HG03575 (cell line): ENCODE data around the gene TTC39C.

Experiments used
- ATAC-seq: cut with Tn5 transposase; IDR thresholded peaks from one replicate; pipeline ENCODE4 v1.9.1; 2021; ENCODE audit not compliant: unreplicated experiment, insufficient number of reproducible peaks, low FRiP score; ENCODE audit errors: extremely low read depth

Gene TTC39C

GRCh38 chr18:24160086-24160485, 145.5 kb downstream of the TTC39C start:
- ATAC-seq = no peak

GRCh38 chr18:24161304-24161703, 146.8 kb downstream of the TTC39C start:
- no peak for ATAC-seq

DNA sequence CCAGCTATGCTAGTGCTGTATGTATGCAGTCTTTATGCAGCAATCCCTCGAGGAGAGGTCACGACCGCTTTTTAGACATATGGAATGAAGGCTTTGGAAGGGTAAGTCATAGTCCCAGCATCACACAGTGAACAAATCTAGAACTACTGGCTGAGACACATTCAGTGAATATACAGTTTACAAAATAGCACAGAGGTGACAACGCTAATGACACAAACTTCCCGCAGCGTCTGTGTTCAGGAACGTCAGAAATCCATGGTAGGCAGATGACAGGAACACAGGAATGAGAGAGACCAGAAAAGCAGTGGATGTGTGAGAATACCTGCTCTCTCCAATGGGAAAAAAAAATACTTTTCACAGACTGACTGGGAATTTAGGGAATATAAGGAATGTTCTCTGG, 153.9 kb downstream of the TTC39C start:
- ATAC-seq = no peak

GRCh38 chr18:24170360-24170759, 155.8 kb downstream of the TTC39C start:
- ATAC-seq = no peak

DNA sequence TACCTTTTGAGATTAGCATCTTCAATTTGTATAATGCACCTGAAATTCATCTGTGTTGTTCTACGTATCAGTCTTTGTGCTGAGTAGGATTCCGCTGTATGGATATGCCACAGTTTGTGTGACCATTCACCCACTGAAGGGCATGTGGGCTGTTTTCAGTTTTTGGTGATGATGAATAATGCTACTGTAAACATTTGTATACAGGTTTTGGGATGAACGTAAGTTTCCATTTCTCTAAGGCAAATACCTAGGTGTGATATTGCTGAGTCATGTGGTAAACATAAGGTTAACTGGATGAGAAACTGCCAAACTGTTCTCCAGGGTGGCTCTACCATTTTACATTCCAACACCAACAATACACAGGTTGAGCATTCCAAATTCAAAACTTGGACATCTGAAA, 159.4 kb downstream of the TTC39C start:
- no peak for ATAC-seq

DNA sequence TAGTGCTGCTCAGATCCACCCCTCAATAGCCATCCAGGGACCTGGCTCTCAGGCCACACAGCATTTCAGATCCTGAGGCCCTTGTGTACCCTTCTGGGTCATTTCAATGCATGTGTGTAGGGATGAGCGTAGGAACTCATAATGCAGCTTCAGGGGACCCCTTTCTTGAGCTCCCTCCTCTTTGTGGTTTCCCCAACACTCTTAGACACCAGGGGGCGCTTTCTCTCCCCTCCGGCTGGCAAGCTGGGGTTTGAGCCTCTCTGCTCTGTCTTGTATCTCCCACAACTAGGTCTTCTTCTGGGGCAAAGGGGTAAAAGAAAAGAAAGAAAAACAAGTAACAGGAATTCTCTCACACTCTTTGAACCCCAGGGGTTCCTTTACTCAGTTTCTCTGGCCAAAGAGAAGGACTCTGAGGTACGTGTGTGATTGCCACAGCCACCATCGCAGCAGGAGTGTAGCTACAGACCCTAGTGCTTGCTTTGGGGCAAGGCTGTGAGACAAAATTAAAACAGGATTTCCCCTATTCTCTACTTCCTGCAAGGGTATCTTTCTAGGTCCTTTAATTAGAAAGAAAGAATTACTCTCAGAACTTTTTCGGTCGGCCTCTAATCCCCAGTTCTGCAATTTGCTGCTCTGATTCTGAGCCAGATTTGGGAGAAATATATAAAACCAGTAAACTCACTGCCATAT, 162.3 kb downstream of the TTC39C start:
- ATAC-seq = peak; percentile 51

DNA sequence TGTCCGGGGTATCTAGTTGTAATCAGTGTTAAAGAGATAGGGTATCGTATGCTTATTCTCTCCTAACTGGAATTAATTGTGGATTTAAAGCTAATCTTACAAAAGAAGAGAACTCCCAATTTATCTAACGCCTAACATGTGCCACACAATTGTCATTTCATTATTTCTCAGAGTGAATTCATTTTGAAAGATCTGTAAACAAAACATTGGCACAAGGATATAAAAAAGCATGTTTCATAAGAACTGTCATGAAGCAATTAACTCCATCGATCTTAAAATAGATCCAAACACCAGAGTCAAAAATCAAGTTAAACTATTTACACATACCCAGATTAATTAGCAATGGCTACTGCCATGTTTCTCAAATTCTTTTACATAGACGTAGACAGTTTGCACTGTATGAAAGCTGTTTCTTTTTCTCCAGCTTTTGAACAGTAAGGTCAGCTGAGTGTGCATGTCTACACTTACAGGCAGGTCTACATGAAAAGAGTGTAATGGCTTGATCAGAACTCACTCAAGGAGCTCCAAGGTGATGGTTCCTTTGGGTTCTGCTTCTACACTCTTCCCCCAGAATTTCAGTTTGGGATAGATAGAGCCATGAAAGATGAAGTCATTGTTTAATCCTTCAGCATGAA, 163.1 kb downstream of the TTC39C start:
- no peak for ATAC-seq

DNA sequence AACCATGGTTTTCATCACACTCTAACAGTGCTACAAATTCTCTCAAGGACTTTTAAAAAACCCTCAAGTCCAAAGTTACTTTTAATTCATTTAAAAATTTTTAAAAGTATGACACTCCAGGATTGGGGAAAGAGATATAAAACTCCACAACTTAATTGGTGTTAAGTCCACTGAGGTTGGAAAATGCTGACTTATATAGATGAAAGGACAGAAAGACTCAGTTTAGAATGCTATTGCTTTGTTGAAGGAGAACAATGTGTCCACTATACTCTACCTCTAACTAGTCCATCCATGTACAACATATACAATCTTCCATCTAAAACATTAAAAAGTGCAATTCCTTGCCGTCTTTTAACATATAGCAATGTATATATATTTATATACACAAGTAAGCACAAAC, 165.5 kb downstream of the TTC39C start:
- no peak for ATAC-seq

DNA sequence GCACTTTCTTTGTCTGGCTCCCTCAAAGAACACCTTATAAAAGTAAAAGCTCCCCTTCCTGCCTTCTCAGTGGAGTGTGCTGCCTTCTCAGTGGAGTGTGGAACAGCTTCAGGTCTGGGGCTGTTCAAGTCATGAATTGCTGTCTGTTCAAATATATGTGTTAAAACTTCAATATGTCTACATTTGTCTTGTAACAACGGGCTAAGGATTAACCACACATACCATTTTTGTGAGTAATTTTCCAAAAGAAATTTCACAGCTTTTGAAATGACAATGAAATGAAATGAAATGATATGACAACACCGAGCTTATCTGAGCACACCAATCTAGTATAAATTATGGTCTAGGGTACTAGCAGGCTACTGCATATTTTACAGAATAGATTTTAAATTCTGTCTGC, 167.3 kb downstream of the TTC39C start:
- ATAC-seq = no peak
